Endothelial cell of umbilical vein (primary cell): ENCODE measurements around the gene PRKG1. TPM values are rescaled to one million over a fixed set of nuclear protein-coding genes. Genes with fewer than 3 reads are reported as not detected.

Experiments
- BruUV-seq: library from RNA; stranded (reverse); fragments of 400-500 nt; replicated peaks from 2 replicates; lab custom pipeline; 2021; lab: Mats Ljungman, UMichigan
- CTCF ChIA-PET: fragments of 300-600, 350-600 bp; sonication (Branson Sonifier 250); formaldehyde crosslinking; loops from one replicate; lab custom pipeline; 2021; ENCODE audit warnings: antibody characterized with exemption, inconsistent platforms; lab: Charles Lee
- POLR2A ChIA-PET: fragments of 300-600, 350-600 bp; sonication (Branson Sonifier 250); formaldehyde crosslinking; loops from one replicate; lab custom pipeline; 2021; ENCODE audit warnings: antibody characterized with exemption, inconsistent platforms; lab: Charles Lee
- DNase-seq: peaks from one replicate; pipeline ENCODE4 v3.0.0-alpha.2; 2011; ENCODE audit warnings: low read depth, low spot score
- FAIRE-seq: peaks from 2 replicates; lab custom pipeline; 2011; peaks lifted over from hg19 to GRCh38; lab: Jason Lieb, UNC
- H2AFZ ChIP-seq: 2 replicates; pipeline ENCODE4 v1.6.0; 2012; ENCODE audit warnings: low read depth, low read length, control low read depth, inconsistent platforms
- H3K27ac ChIP-seq: 2 replicates; pipeline ENCODE4 v1.5.1; 2011; ENCODE audit warnings: low read depth, mild to moderate bottlenecking, control low read depth, low read length, moderate library complexity; ENCODE audit not compliant: insufficient read depth
- H3K27me3 ChIP-seq, 2 experiments: 2 replicates each; pipeline versions ENCODE4 v1.6.0 to v1.6.1; 2011; ENCODE audit warnings: low read length in 2 of 2, mixed read lengths in 1 of 2; ENCODE audit not compliant: control insufficient read depth in 2 of 2, insufficient read depth in 2 of 2
- H3K36me3 ChIP-seq, 2 experiments: 2 replicates in 1 of 2; 3 replicates in 1 of 2; pipeline ENCODE4 v1.5.1; 2011; ENCODE audit warnings: low read length in 2 of 2, mild to moderate bottlenecking in 1 of 2, moderate library complexity in 1 of 2; ENCODE audit not compliant: control insufficient read depth in 2 of 2, insufficient read depth in 2 of 2; ENCODE audit errors: extremely low read depth in 1 of 2
- H3K4me1 ChIP-seq: 3 replicates; pipeline ENCODE4 v1.5.1; 2011; ENCODE audit warnings: mild to moderate bottlenecking, low read length; ENCODE audit not compliant: control insufficient read depth, insufficient read depth; ENCODE audit errors: extremely low read depth
- H3K4me2 ChIP-seq: 2 replicates; pipeline ENCODE4 v1.6.1; 2011; ENCODE audit warnings: low read length, control low read depth, mixed read lengths; ENCODE audit not compliant: insufficient read depth
- H3K4me3 ChIP-seq, 3 experiments: fragments of 200-600 bp in 1 of 3; sonication (generic), shearing (Covaris generic) in 1 of 3; replicated peaks in 1 of 3; 2 replicates each; pipeline ENCODE4 v1.5.1; 2011 to 2016; ENCODE audit warnings: control low read depth in 3 of 3, low read length in 3 of 3, mild to moderate bottlenecking in 2 of 3, inconsistent platforms in 1 of 3, low read depth in 1 of 3, moderate library complexity in 1 of 3; ENCODE audit not compliant: insufficient read depth in 1 of 3
- H3K79me2 ChIP-seq: 2 replicates; pipeline ENCODE4 v1.6.0; 2012; ENCODE audit warnings: low read length, inconsistent platforms; ENCODE audit not compliant: control insufficient read depth, insufficient read depth
- H3K9ac ChIP-seq: replicated peaks from 2 replicates; pipeline ENCODE3; 2011; ENCODE audit warnings: low read length, control low read depth; ENCODE audit not compliant: insufficient read depth; ENCODE audit errors: extremely low read depth
- H3K9me1 ChIP-seq: replicated peaks from 3 replicates; pipeline ENCODE4 v1.6.0; 2011; ENCODE audit warnings: mild to moderate bottlenecking, low read length; ENCODE audit not compliant: control insufficient read depth, insufficient read depth; ENCODE audit errors: extremely low read depth
- H3K9me3 ChIP-seq: replicated peaks from 2 replicates; pipeline ENCODE4 v1.5.1; 2012; ENCODE audit warnings: low read length, inconsistent platforms; ENCODE audit not compliant: control insufficient read depth, insufficient read depth
- H4K20me1 ChIP-seq: replicated peaks from 2 replicates; pipeline ENCODE3; 2011; ENCODE audit warnings: mild to moderate bottlenecking, low read length; ENCODE audit not compliant: control insufficient read depth, insufficient read depth; ENCODE audit errors: extremely low read depth
- CTCF ChIP-seq, 2 donors: IDR thresholded peaks; 1 replicate in 1 of 2; 2 replicates in 1 of 2; pipeline ENCODE4 v1.5.1; 2011; ENCODE audit warnings: low read length in 2 of 2, mild to moderate bottlenecking in 2 of 2, moderate library complexity in 2 of 2, control low read depth in 1 of 2, inconsistent platforms in 1 of 2, low read depth in 1 of 2; ENCODE audit not compliant: insufficient read depth in 1 of 2; ENCODE audit errors: extremely low read depth in 1 of 2
- EZH2 ChIP-seq: IDR thresholded peaks from 2 replicates; pipeline ENCODE4 v1.6.1; 2012; ENCODE audit warnings: borderline replicate concordance, low read depth, mild to moderate bottlenecking, moderate library complexity, low read length, inconsistent platforms; ENCODE audit not compliant: severe bottlenecking
- FOS ChIP-seq: IDR thresholded peaks from 2 replicates; pipeline ENCODE4 v1.6.1; 2011; ENCODE audit warnings: mild to moderate bottlenecking, low read length, moderate library complexity, borderline replicate concordance; ENCODE audit not compliant: insufficient read depth
- GATA2 ChIP-seq: IDR thresholded peaks from 2 replicates; pipeline ENCODE4 v1.7.0; 2011; ENCODE audit warnings: low read depth, mild to moderate bottlenecking, moderate library complexity, mixed read lengths, low read length; ENCODE audit not compliant: insufficient read length, insufficient read depth
- JUN ChIP-seq: IDR thresholded peaks from 2 replicates; pipeline ENCODE4 v1.6.1; 2011; ENCODE audit warnings: borderline replicate concordance, low read depth; ENCODE audit not compliant: insufficient read length, insufficient read depth
- MYC ChIP-seq: IDR thresholded peaks from one replicate; pipeline ENCODE4 v1.6.1; 2011; ENCODE audit warnings: mild to moderate bottlenecking, low read depth, low read length
- POLR2A ChIP-seq: IDR thresholded peaks from 2 replicates; pipeline ENCODE4 v1.6.1; 2012; ENCODE audit warnings: low read depth, mild to moderate bottlenecking, control low read depth, low read length
- POLR2AphosphoS5 ChIP-seq: IDR thresholded peaks from 2 replicates; pipeline ENCODE4 v1.6.1; 2012; ENCODE audit warnings: low read depth, mild to moderate bottlenecking, control low read depth, low read length, moderate library complexity; ENCODE audit not compliant: insufficient read depth
- dilution Hi-C: fragments of 300-500 bp; cut with MboI; formaldehyde crosslinking; loops from one replicate; pipeline ENCODE4 v1.15.0; 2019; ENCODE audit warnings: low sequenced_read_pairs; ENCODE audit not compliant: extremely low pct_ligation_motif_present
- intact Hi-C: fragments of 100-400 bp; cut with micrococcal nuclease; formaldehyde crosslinking; loops from one replicate; pipeline ENCODE4 v1.10.0; 2022
- polyA plus RNA-seq, 4 experiments: library from polyadenylated mRNA; depleted of rRNA in 3 of 4; stranded (reverse) in 3 of 4; unstranded in 1 of 4; fragments of >200 nt; gene quantifications; 2 replicates each; pipeline versions ENCODE4 v1.2.1 to v1.2.3, GENCODE V29; 2011 to 2012; ENCODE audit warnings: missing spikeins in 1 of 4
- total RNA-seq: library from RNA; stranded (reverse); gene quantifications from 2 replicates; pipeline ENCODE4 v1.2.3, GENCODE V29; 2021
- TF ChIP-seq, protein P1 (sequence below): IDR thresholded peaks from 2 replicates; pipeline ENCODE4 v1.6.1; 2011; ENCODE audit not compliant: insufficient read depth, insufficient read length

PRKG1 gene
- total and polyA plus RNA-seq, 2 donors (not counting 3 experiments of a cell fraction or from before 2014, with no cell fraction given) = 0.01 to 0.18 TPM

DNA sequence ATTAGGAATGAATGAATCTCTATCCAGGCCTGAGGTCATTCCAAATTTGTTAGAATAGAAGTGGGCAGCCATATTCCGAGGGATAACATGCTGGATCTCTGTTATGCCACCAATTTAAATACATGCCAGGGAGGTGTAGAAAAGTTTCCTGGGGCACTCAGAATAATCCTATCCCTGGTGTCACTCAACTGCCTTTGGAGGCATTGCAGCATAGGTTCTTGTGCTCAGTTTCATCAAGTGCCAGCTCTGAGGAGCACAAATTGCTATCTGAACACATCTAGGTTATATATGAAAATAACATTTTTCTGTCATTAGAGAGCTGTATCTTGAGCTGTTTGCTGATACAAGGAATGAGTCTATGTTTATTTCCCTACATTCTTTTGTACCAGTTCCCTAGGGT lies 427.8 kb downstream of the PRKG1 start:
- intact Hi-C loops (no loop called here), dilution Hi-C loops (no loop called here)
- Histone ChIP-seq H3K9me3 (no peaks in the 10 kb centered on the region), H3K27me3 (peaks cover 0 to 6% of the 10 kb centered on the region in 2 experiments), H4K20me1 (no peaks in the 10 kb centered on the region), H2AFZ (no peak overlapping the region), H3K79me2 (no peaks in the 10 kb centered on the region), H3K27ac (no peak overlapping the region), H3K9me1 (no peaks in the 10 kb centered on the region), H3K4me2 (no peak overlapping the region), H3K36me3 (no peaks in the 10 kb centered on the region), H3K4me1 (no peaks in the 10 kb centered on the region), H3K9ac (no peak overlapping the region), H3K4me3 (no peak overlapping the region)
- CTCF ChIA-PET = interaction anchor here (0.6 kb wide), 1 partner anchor 9 kb away, joined by 3 read pairs; no protein-coding TSS in a partner anchor
- FAIRE-seq = no peak
- POLR2A ChIA-PET = no interaction called here
- TF ChIP-seq MYC (no peak), POLR2AphosphoS5 (no peak), EZH2 (no peak), JUN (no peak), GATA2 (no peak), CTCF (IDR thresholded peaks at IDR 0.05; ENCODE audit: extremely low read depth in 1 of 2, insufficient read depth in 1 of 2, low read depth in 1 of 2, low read length in 2 of 2) (no peak), POLR2A (no peak), FOS (no peak)
- TF ChIP-seq, protein P1, sequence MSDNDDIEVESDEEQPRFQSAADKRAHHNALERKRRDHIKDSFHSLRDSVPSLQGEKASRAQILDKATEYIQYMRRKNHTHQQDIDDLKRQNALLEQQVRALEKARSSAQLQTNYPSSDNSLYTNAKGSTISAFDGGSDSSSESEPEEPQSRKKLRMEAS = no peak
- no peak for DNase-seq
- BruUV-seq = no TSS peak
